Ascending aorta (tissue), 2 donors: ENCODE measurements around the gene PPFIA2. TPM values are rescaled to one million over a fixed set of nuclear protein-coding genes. Genes with fewer than 3 reads are reported as not detected.

Experiments used
- DNase-seq, 2 donors: peaks; one replicate each; pipeline ENCODE4 v3.0.0-alpha.2; 2019; ENCODE audit warnings: low spot score in 2 of 2
- H3K27ac ChIP-seq, 2 donors: fragments of 200-600 bp; sonication (generic); one replicate each; pipeline ENCODE4 v1.5.1; 2016 to 2017; ENCODE audit warnings: mild to moderate bottlenecking in 1 of 2
- H3K27me3 ChIP-seq: fragments of 200-600 bp; sonication (generic); one replicate; pipeline ENCODE4 v1.5.1; 2017
- H3K36me3 ChIP-seq, 2 donors: fragments of 200-600 bp; sonication (generic); one replicate each; pipeline ENCODE4 v1.5.1; 2016
- H3K4me1 ChIP-seq, 2 donors: fragments of 200-600 bp; sonication (generic); one replicate each; pipeline ENCODE4 v1.5.1; 2016 to 2017; ENCODE audit warnings: mild to moderate bottlenecking in 1 of 2
- H3K4me3 ChIP-seq, 2 donors: fragments of 200-600 bp; sonication (generic); one replicate each; pipeline ENCODE4 v1.5.1; 2016 to 2017; ENCODE audit warnings: mild to moderate bottlenecking in 1 of 2
- H3K9me3 ChIP-seq, 2 donors: fragments of 200-600 bp; sonication (generic); one replicate each; pipeline ENCODE4 v1.5.1; 2016
- CTCF ChIP-seq, 3 experiments: fragments of 200-600 bp in 2 of 3; fragments of 450-650 bp in 1 of 3; sonication (generic) in 2 of 3; IDR thresholded peaks; one replicate each; pipeline ENCODE4 v1.5.1; 2016 to 2019; ENCODE audit warnings: antibody characterized with exemption in 3 of 3, mild to moderate bottlenecking in 1 of 3, moderate library complexity in 1 of 3
- intact Hi-C: fragments of 100-400 bp; cut with DNase I; formaldehyde crosslinking; loops from one replicate; pipeline ENCODE4 v1.15.1; 2023
- total RNA-seq: library from RNA; depleted of rRNA; stranded (reverse); fragments of >200 nt; gene quantifications from one replicate; pipeline ENCODE4 v1.1.0, GENCODE V29; 2016

Gene PPFIA2
- total RNA-seq, 1 donor from 2014 or later = 15.0 TPM

- Histone ChIP-seq H3K4me1 (no peaks in the 10 kb centered on the region), H3K36me3 (no peaks in the 10 kb centered on the region), H3K27me3 (no peaks in the 10 kb centered on the region), H3K4me3 (no peak overlapping the region), H3K27ac (no peak overlapping the region), H3K9me3 (no peaks in the 10 kb centered on the region)
- no peak for DNase-seq
- intact Hi-C loops = no loop called here
- no peak for TF ChIP-seq CTCF (IDR thresholded peaks at IDR 0.05)
Measured at GRCh38 chr12:81727391-81727790, 31.8 kb downstream of the PPFIA2 start.

GRCh38 chr12:81726634-81727033, 32.5 kb downstream of the PPFIA2 start:
- Histone ChIP-seq H3K9me3 (no peaks in the 10 kb centered on the region), H3K27ac (no peak overlapping the region), H3K27me3 (no peaks in the 10 kb centered on the region), H3K4me1 (no peaks in the 10 kb centered on the region), H3K36me3 (no peaks in the 10 kb centered on the region), H3K4me3 (no peak overlapping the region)
- no peak for DNase-seq
- intact Hi-C loops = no loop called here
- no peak for TF ChIP-seq CTCF (IDR thresholded peaks at IDR 0.05)

GRCh38 chr12:81723361-81723760, 35.8 kb downstream of the PPFIA2 start:
- Histone ChIP-seq H3K27me3 (no peaks in the 10 kb centered on the region), H3K9me3 (no peaks in the 10 kb centered on the region), H3K36me3 (no peaks in the 10 kb centered on the region), H3K4me1 (no peaks in the 10 kb centered on the region), H3K27ac (no peak overlapping the region), H3K4me3 (no peak overlapping the region)
- TF ChIP-seq CTCF (IDR thresholded peaks at IDR 0.05) = no peak
- DNase-seq = no peak
- intact Hi-C loops = no loop called here

- no peaks in the 10 kb centered on the region for H3K4me1 ChIP-seq
- DNase-seq = no peak
- TF ChIP-seq CTCF (IDR thresholded peaks at IDR 0.05) = no peak
- no peaks in the 10 kb centered on the region for H3K9me3 ChIP-seq
- no peak overlapping the region for H3K27ac ChIP-seq
- no peak overlapping the region for H3K4me3 ChIP-seq
- H3K36me3 ChIP-seq = no peaks in the 10 kb centered on the region
- intact Hi-C loops = no loop called here
- no peaks in the 10 kb centered on the region for H3K27me3 ChIP-seq
Measured at GRCh38 chr12:81722004-81722403, 37.1 kb downstream of the PPFIA2 start.

GRCh38 chr12:81718616-81719015, 40.5 kb downstream of the PPFIA2 start:
- intact Hi-C loops = no loop called here

More at GRCh38 chr12:81718616-81719015, 40.5 kb downstream of the PPFIA2 start:
- H3K4me3 ChIP-seq = no peak overlapping the region
- no peaks in the 10 kb centered on the region for H3K36me3 ChIP-seq
- TF ChIP-seq CTCF (IDR thresholded peaks at IDR 0.05) = no peak
- no peak for DNase-seq
- H3K4me1 ChIP-seq = no peaks in the 10 kb centered on the region
- H3K27ac ChIP-seq = no peak overlapping the region
- H3K27me3 ChIP-seq = no peaks in the 10 kb centered on the region
- H3K9me3 ChIP-seq = no peaks in the 10 kb centered on the region
